Body of pancreas (tissue), 4 donors: Measurements from ENCODE around the gene RUFY3. TPM values are rescaled to one million over a fixed set of nuclear protein-coding genes. Genes with fewer than 3 reads are reported as not detected.

Experiments
- ATAC-seq: fragments of 150-250 bp; one replicate; pipeline ENCODE4 v1.9.1; 2016
- DNase-seq, 4 donors: peaks; one replicate each; pipeline ENCODE4 v3.0.0-alpha.2; 2019
- H3K27ac ChIP-seq, 4 donors: fragments of 200-600 bp; sonication (generic); 1 replicate in 3 of 4; 2 replicates in 1 of 4; pipeline versions ENCODE4 v1.5.1 to v1.6.1; 2016 to 2019; ENCODE audit warnings: mild to moderate bottlenecking in 1 of 4, mixed read lengths in 1 of 4, moderate library complexity in 1 of 4
- H3K27me3 ChIP-seq, 2 donors: fragments of 200-600 bp; sonication (generic); one replicate each; pipeline ENCODE4 v1.6.0; 2016; ENCODE audit warnings: mild to moderate bottlenecking in 1 of 2
- H3K36me3 ChIP-seq, 2 donors: fragments of 200-600 bp; sonication (generic); replicated peaks in 1 of 2; 2 replicates each; pipeline ENCODE4 v1.5.1; 2016; ENCODE audit warnings: low read depth in 2 of 2; ENCODE audit not compliant: insufficient read depth in 1 of 2
- H3K4me1 ChIP-seq: fragments of 200-600 bp; sonication (generic); one replicate; pipeline ENCODE4 v1.6.0; 2016
- H3K4me3 ChIP-seq, 2 donors: fragments of 200-600 bp; sonication (generic); 1 replicate in 1 of 2; 2 replicates in 1 of 2; pipeline ENCODE4 v1.5.1; 2016 to 2019
- H3K9me3 ChIP-seq, 3 donors: fragments of 200-600 bp; sonication (generic); 1 replicate in 2 of 3; 2 replicates in 1 of 3; pipeline ENCODE4 v1.5.1; 2016
- POLR2A ChIP-seq, 3 donors: fragments of 450-650 bp; IDR thresholded peaks; one replicate each; pipeline ENCODE4 v1.6.1; 2016; ENCODE audit warnings: antibody characterized with exemption in 3 of 3, mild to moderate bottlenecking in 2 of 3
- WGBS, 2 donors: methylation state at CpG; one replicate each; pipeline ENCODE4 v1.1.5; 2017; 5-methylcytosine and 5-hydroxymethylcytosine counted together
- intact Hi-C: fragments of 100-400 bp; cut with DNase I; formaldehyde crosslinking; loops from one replicate; pipeline ENCODE4 v1.15.1; 2023
- total RNA-seq, 2 donors: library from RNA; depleted of rRNA; stranded (reverse); fragments of >200 nt; gene quantifications; one replicate each; pipeline ENCODE4 v1.1.0, GENCODE V29; 2016
- TF ChIP-seq, protein P1 (sequence below), 7 experiments: fragments of 450-650 bp in 4 of 7; fragments of 200-600 bp in 3 of 7; sonication (generic) in 3 of 7; IDR thresholded peaks; one replicate each; pipeline ENCODE4 v1.5.1; 2016 to 2019; ENCODE audit warnings: antibody characterized with exemption in 7 of 7

The RUFY3 gene
- total RNA-seq, 2 donors from 2014 or later, result 46.4 to 62.6 TPM

- DNase-seq (peak in 2 of 4 donors; percentile 29 to 33), ATAC-seq (peak; percentile 9)
- no peaks in the 10 kb centered on the region for H3K9me3 ChIP-seq
- intact Hi-C loops, result no loop called here
- H3K4me1 ChIP-seq, result peaks cover 29% of the 10 kb centered on the region
- 1 to 2% methylated on average over 11 of the region's 11 CpGs for WGBS, 2 donors
- H3K4me3 ChIP-seq, result peak overlapping the region; percentile 13 to 74
- H3K27me3 ChIP-seq, result no peaks in the 10 kb centered on the region
- no peaks in the 10 kb centered on the region for H3K36me3 ChIP-seq
- peak overlapping the region; percentile 91 to 96 (median 92) for H3K27ac ChIP-seq
- no peak for TF ChIP-seq POLR2A (IDR thresholded peaks at IDR 0.05)
- TF ChIP-seq, protein P1, sequence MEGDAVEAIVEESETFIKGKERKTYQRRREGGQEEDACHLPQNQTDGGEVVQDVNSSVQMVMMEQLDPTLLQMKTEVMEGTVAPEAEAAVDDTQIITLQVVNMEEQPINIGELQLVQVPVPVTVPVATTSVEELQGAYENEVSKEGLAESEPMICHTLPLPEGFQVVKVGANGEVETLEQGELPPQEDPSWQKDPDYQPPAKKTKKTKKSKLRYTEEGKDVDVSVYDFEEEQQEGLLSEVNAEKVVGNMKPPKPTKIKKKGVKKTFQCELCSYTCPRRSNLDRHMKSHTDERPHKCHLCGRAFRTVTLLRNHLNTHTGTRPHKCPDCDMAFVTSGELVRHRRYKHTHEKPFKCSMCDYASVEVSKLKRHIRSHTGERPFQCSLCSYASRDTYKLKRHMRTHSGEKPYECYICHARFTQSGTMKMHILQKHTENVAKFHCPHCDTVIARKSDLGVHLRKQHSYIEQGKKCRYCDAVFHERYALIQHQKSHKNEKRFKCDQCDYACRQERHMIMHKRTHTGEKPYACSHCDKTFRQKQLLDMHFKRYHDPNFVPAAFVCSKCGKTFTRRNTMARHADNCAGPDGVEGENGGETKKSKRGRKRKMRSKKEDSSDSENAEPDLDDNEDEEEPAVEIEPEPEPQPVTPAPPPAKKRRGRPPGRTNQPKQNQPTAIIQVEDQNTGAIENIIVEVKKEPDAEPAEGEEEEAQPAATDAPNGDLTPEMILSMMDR (IDR thresholded peaks at IDR 0.05), result no peak
These were observed 18.0 kb upstream of the RUFY3 start for GRCh38 chr4:70703619-70704214.

- Histone ChIP-seq H3K9me3 (no peaks in the 10 kb centered on the region), H3K36me3 (no peaks in the 10 kb centered on the region), H3K4me1 (peaks cover 34% of the 10 kb centered on the region), H3K27me3 (no peaks in the 10 kb centered on the region), H3K4me3 (peak overlapping the region; percentile 13 to 74), H3K27ac (peak overlapping the region; percentile 91 to 96 (median 92))
- 1 to 2% methylated on average over 48 to 57 of the region's 58 CpGs for WGBS, 2 donors
- DNase-seq (peak; percentile 82 to 89 (median 84)), ATAC-seq (peak; percentile 85)
- TF ChIP-seq POLR2A (IDR thresholded peaks at IDR 0.05), result peak; percentile 45 to 75 (median 73)
- TF ChIP-seq, protein P1 (IDR thresholded peaks at IDR 0.05), result peak; percentile 21 to 48 (median 40)
- intact Hi-C loops, result no loop called here
These were observed 17.4 kb upstream of the RUFY3 start for GRCh38 chr4:70704215-70704930.

- H3K4me3 ChIP-seq, result peak overlapping the region; percentile 13 to 74
- TF ChIP-seq POLR2A (IDR thresholded peaks at IDR 0.05), result no peak
- TF ChIP-seq, protein P1 (IDR thresholded peaks at IDR 0.05), result no peak
- intact Hi-C loops, result no loop called here
- H3K4me1 ChIP-seq, result peaks cover 39% of the 10 kb centered on the region
- H3K27ac ChIP-seq, result peak overlapping the region; percentile 91 to 96 (median 92)
- no peaks in the 10 kb centered on the region for H3K9me3 ChIP-seq
- H3K36me3 ChIP-seq, result no peaks in the 10 kb centered on the region
- no peaks in the 10 kb centered on the region for H3K27me3 ChIP-seq
- DNase-seq (peak in 1 of 4 donors; percentile 22), ATAC-seq (peak; percentile 49)
- 1% methylated on average over 36 of the region's 39 CpGs; no CpG with 5 or more reads in 1 of the 2 donors for WGBS, 2 donors
These were observed 16.9 kb upstream of the RUFY3 start for GRCh38 chr4:70704931-70705182.

GRCh38 chr4:70705183-70706043 is 16.4 kb upstream of the RUFY3 start:
- ATAC-seq (peak; percentile 71), DNase-seq (peak; percentile 57 to 75 (median 67))
- peak overlapping the region; percentile 13 to 74 for H3K4me3 ChIP-seq
- TF ChIP-seq POLR2A (IDR thresholded peaks at IDR 0.05), result peak; percentile 34 to 71 (median 66)
- TF ChIP-seq, protein P1 (IDR thresholded peaks at IDR 0.05), result no peak
- H3K27me3 ChIP-seq, result no peaks in the 10 kb centered on the region
- WGBS, 2 donors, result 0 to 1% methylated on average over 7 to 69 of the region's 86 CpGs
- H3K4me1 ChIP-seq, result peaks cover 41% of the 10 kb centered on the region
- intact Hi-C loops, result no loop called here
- H3K9me3 ChIP-seq, result no peaks in the 10 kb centered on the region
- no peaks in the 10 kb centered on the region for H3K36me3 ChIP-seq
- peak overlapping the region; percentile 91 to 96 (median 92) for H3K27ac ChIP-seq
